Suprapubic skin (tissue), 4 donors: ENCODE results near the gene NARF. TPM values are rescaled to one million over a fixed set of nuclear protein-coding genes. Genes with fewer than 3 reads are reported as not detected.

Experiments
- DNase-seq, 2 donors: peaks; one replicate each; pipeline ENCODE4 v3.0.0-alpha.2; 2019; ENCODE audit warnings: low spot score in 2 of 2
- H3K27ac ChIP-seq: fragments of 200-600 bp; sonication (generic); one replicate; pipeline ENCODE4 v1.5.1; 2019
- H3K27me3 ChIP-seq: fragments of 200-600 bp; sonication (generic); one replicate; pipeline ENCODE4 v1.5.1; 2019
- H3K36me3 ChIP-seq: fragments of 200-600 bp; sonication (generic); one replicate; pipeline ENCODE4 v1.5.1; 2019
- H3K4me1 ChIP-seq: fragments of 200-600 bp; sonication (generic); one replicate; pipeline ENCODE4 v1.5.1; 2019
- H3K4me3 ChIP-seq: fragments of 200-600 bp; sonication (generic); one replicate; pipeline ENCODE4 v1.5.1; 2019; ENCODE audit warnings: mild to moderate bottlenecking
- H3K9me3 ChIP-seq: fragments of 200-600 bp; sonication (generic); one replicate; pipeline ENCODE4 v1.5.1; 2019
- CTCF ChIP-seq, 2 donors: fragments of 200-600 bp in 1 of 2; fragments of 450-650 bp in 1 of 2; sonication (generic) in 1 of 2; IDR thresholded peaks; one replicate each; pipeline ENCODE4 v1.5.1; 2016 to 2019; ENCODE audit warnings: antibody characterized with exemption in 2 of 2, mild to moderate bottlenecking in 1 of 2, moderate library complexity in 1 of 2
- EP300 ChIP-seq: sonication (generic); formaldehyde crosslinking; IDR thresholded peaks from one replicate; pipeline ENCODE4 v1.6.1; 2017; ENCODE audit warnings: antibody characterized with exemption
- POLR2A ChIP-seq, 2 donors: fragments of 450-650 bp; IDR thresholded peaks; one replicate each; pipeline ENCODE4 v1.6.1; 2017; ENCODE audit warnings: antibody characterized with exemption in 2 of 2, mild to moderate bottlenecking in 2 of 2, moderate library complexity in 2 of 2
- POLR2AphosphoS5 ChIP-seq, 3 donors: sonication (generic); formaldehyde crosslinking; IDR thresholded peaks; one replicate each; pipeline ENCODE4 v1.6.1; 2017; ENCODE audit warnings: antibody characterized with exemption in 3 of 3
- WGBS: methylation state at CpG from one replicate; pipeline ENCODE4 v1.1.5; 2018; 5-methylcytosine and 5-hydroxymethylcytosine counted together
- total RNA-seq, 4 donors: library from RNA; depleted of rRNA; stranded (reverse); fragments of >200 nt; gene quantifications; one replicate each; pipeline ENCODE4 v1.1.0, GENCODE V29; 2016

NARF gene
- total RNA-seq, 4 donors from 2014 or later, result 37.6 to 105 (median 44.7) TPM

- TF ChIP-seq POLR2A (IDR thresholded peaks at IDR 0.05) (no peak), EP300 (no peak), POLR2AphosphoS5 (IDR thresholded peaks at IDR 0.05) (no peak), CTCF (IDR thresholded peaks at IDR 0.05) (no peak)
- no peak for DNase-seq
- Histone ChIP-seq H3K27ac (no peak overlapping the region), H3K36me3 (peaks cover 66% of the 10 kb centered on the region), H3K4me1 (peaks cover 28% of the 10 kb centered on the region), H3K27me3 (no peaks in the 10 kb centered on the region), H3K4me3 (no peak overlapping the region), H3K9me3 (no peaks in the 10 kb centered on the region)
- 79% methylated on average over 10 of the region's 10 CpGs for WGBS
These were observed 3.4 kb downstream of the NARF start for GRCh38 chr17:82461827-82462524.

GRCh38 chr17:82463391-82463790 is 4.8 kb downstream of the NARF start:
- Histone ChIP-seq H3K4me3 (no peak overlapping the region), H3K27ac (no peak overlapping the region), H3K9me3 (no peaks in the 10 kb centered on the region), H3K27me3 (no peaks in the 10 kb centered on the region), H3K4me1 (peaks cover 17% of the 10 kb centered on the region), H3K36me3 (peaks cover 78% of the 10 kb centered on the region)
- TF ChIP-seq EP300 (no peak), CTCF (IDR thresholded peaks at IDR 0.05) (no peak), POLR2AphosphoS5 (IDR thresholded peaks at IDR 0.05) (no peak), POLR2A (IDR thresholded peaks at IDR 0.05) (no peak)
- DNase-seq, result no peak
- 77% methylated on average over 6 of the region's 6 CpGs for WGBS

- Histone ChIP-seq H3K4me1 (peaks cover 17% of the 10 kb centered on the region), H3K27ac (no peak overlapping the region), H3K27me3 (no peaks in the 10 kb centered on the region), H3K36me3 (peaks cover 85% of the 10 kb centered on the region), H3K9me3 (no peaks in the 10 kb centered on the region), H3K4me3 (no peak overlapping the region)
- TF ChIP-seq POLR2AphosphoS5 (IDR thresholded peaks at IDR 0.05) (no peak), POLR2A (IDR thresholded peaks at IDR 0.05) (no peak), EP300 (no peak), CTCF (IDR thresholded peaks at IDR 0.05) (no peak)
- 44% methylated on average over 7 of the region's 7 CpGs for WGBS
- no peak for DNase-seq
These were observed 5.5 kb downstream of the NARF start for GRCh38 chr17:82463925-82464566.

GRCh38 chr17:82464567-82464929 is 6.0 kb downstream of the NARF start:
- WGBS, result 81% methylated on average over 11 of the region's 11 CpGs
- Histone ChIP-seq H3K36me3 (peaks cover 90% of the 10 kb centered on the region), H3K4me3 (no peak overlapping the region), H3K9me3 (no peaks in the 10 kb centered on the region), H3K27me3 (no peaks in the 10 kb centered on the region), H3K4me1 (peaks cover 12% of the 10 kb centered on the region), H3K27ac (no peak overlapping the region)
- TF ChIP-seq POLR2AphosphoS5 (IDR thresholded peaks at IDR 0.05) (no peak), CTCF (IDR thresholded peaks at IDR 0.05) (no peak), POLR2A (IDR thresholded peaks at IDR 0.05) (no peak), EP300 (no peak)
- DNase-seq, result no peak

- H3K36me3 ChIP-seq, result peaks cover 95% of the 10 kb centered on the region
- H3K4me3 ChIP-seq, result no peak overlapping the region
- DNase-seq, result no peak
- TF ChIP-seq CTCF (IDR thresholded peaks at IDR 0.05) (no peak), POLR2AphosphoS5 (IDR thresholded peaks at IDR 0.05) (no peak), POLR2A (IDR thresholded peaks at IDR 0.05) (no peak), EP300 (no peak)
- no peak overlapping the region for H3K27ac ChIP-seq
- H3K4me1 ChIP-seq, result peaks cover 7% of the 10 kb centered on the region
- H3K9me3 ChIP-seq, result no peaks in the 10 kb centered on the region
- 90% methylated on average over 7 of the region's 7 CpGs for WGBS
- no peaks in the 10 kb centered on the region for H3K27me3 ChIP-seq
These were observed 6.6 kb downstream of the NARF start for GRCh38 chr17:82465023-82465603.
